NB4 (cell line): ENCODE measurements around the gene AZGP1.

Experiments used
- DNase-seq: peaks from one replicate; pipeline ENCODE4 v3.0.0; 2010; ENCODE audit warnings: low read depth
- H3K4me3 ChIP-seq: one replicate; pipeline ENCODE4 v1.5.1; 2011; ENCODE audit warnings: mild to moderate bottlenecking, low read depth, low read length, moderate library complexity
- MAX ChIP-seq: IDR thresholded peaks from 2 replicates; pipeline ENCODE4 v1.6.1; 2011; ENCODE audit warnings: low read depth, low read length
- MYC ChIP-seq: IDR thresholded peaks from 2 replicates; pipeline ENCODE4 v1.6.1; 2011; ENCODE audit warnings: low read depth, low read length
- POLR2A ChIP-seq: IDR thresholded peaks from 2 replicates; pipeline ENCODE4 v1.6.1; 2011; ENCODE audit warnings: mild to moderate bottlenecking; ENCODE audit not compliant: insufficient read length; ENCODE audit errors: extremely low read depth
- TF ChIP-seq, protein P1 (sequence below): IDR thresholded peaks from one replicate; pipeline ENCODE4 v1.5.1; 2012; ENCODE audit warnings: low read depth, low read length

Gene AZGP1

DNA sequence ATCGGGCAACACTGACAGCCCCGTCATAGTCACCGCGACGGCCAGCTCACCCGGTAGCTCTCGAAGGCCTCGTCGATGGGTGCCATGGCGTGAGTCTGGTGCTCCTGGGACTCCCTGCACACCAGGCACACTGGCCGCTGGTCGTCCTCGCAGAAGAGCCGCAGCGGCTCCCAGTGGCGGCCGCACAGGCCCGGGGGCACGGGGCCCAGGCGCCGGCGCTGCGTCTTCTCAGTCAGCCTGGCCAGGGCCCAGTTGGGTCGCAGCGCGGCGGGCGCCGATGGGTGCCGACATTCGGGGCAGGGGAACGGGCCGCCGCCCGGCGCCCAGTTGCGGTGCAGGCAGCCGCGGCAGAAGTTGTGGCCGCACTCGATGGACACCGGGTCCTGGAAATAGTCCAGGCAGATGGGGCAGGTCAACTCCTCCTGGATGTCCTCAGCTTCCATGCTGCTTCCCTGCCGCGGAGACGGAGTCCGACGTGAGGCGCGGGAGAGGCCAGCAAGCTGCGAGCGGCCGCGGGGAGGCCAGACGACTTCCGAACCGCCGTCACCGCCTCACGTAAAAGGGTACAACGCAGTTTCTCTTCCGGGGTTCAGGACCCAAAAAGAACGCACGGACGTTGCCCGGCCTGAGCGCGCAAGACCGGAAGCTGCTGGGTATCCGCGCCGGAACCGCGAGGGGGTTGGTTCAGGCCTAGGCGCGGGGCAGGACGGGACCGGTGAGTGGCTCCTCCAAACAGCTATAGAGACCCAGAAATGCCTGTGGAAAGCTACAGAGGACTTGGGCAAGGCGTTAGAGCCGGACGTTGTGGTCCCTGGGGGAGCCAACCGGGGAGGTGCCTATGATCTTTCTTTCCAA is 56.6 kb downstream of the AZGP1 start, which contains the start of gene TRIM4:
TSS of gene TRIM4 (minus strand) at position 572 of the 855 bp plus-strand sequence. CDS start at position 443, 129 bp downstream.
- H3K4me3 ChIP-seq, result peak within 1 kb of the TSS; percentile 96
- DNase-seq, result peak; percentile 99
- TF ChIP-seq MYC (peak; percentile 82; the same call in 1 of the 2 replicates), MAX (peak; percentile 85), POLR2A (peak; percentile 94)
- TF ChIP-seq, protein P1, sequence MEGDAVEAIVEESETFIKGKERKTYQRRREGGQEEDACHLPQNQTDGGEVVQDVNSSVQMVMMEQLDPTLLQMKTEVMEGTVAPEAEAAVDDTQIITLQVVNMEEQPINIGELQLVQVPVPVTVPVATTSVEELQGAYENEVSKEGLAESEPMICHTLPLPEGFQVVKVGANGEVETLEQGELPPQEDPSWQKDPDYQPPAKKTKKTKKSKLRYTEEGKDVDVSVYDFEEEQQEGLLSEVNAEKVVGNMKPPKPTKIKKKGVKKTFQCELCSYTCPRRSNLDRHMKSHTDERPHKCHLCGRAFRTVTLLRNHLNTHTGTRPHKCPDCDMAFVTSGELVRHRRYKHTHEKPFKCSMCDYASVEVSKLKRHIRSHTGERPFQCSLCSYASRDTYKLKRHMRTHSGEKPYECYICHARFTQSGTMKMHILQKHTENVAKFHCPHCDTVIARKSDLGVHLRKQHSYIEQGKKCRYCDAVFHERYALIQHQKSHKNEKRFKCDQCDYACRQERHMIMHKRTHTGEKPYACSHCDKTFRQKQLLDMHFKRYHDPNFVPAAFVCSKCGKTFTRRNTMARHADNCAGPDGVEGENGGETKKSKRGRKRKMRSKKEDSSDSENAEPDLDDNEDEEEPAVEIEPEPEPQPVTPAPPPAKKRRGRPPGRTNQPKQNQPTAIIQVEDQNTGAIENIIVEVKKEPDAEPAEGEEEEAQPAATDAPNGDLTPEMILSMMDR, result no peak
